Lower leg skin (tissue), 3 donors: ENCODE results near the gene ZNF19.

Experiments
- POLR2A ChIP-seq, 2 donors: fragments of 450-650 bp; IDR thresholded peaks; one replicate each; pipeline ENCODE4 v1.6.1; 2016 to 2017; ENCODE audit warnings: antibody characterized with exemption in 2 of 2, mild to moderate bottlenecking in 1 of 2, moderate library complexity in 1 of 2
- TF ChIP-seq, protein P1 (sequence below), 3 donors: fragments of 450-650 bp; IDR thresholded peaks; one replicate each; pipeline ENCODE4 v1.5.1; 2016; ENCODE audit warnings: antibody characterized with exemption in 3 of 3, mild to moderate bottlenecking in 3 of 3, moderate library complexity in 2 of 3

DNA sequence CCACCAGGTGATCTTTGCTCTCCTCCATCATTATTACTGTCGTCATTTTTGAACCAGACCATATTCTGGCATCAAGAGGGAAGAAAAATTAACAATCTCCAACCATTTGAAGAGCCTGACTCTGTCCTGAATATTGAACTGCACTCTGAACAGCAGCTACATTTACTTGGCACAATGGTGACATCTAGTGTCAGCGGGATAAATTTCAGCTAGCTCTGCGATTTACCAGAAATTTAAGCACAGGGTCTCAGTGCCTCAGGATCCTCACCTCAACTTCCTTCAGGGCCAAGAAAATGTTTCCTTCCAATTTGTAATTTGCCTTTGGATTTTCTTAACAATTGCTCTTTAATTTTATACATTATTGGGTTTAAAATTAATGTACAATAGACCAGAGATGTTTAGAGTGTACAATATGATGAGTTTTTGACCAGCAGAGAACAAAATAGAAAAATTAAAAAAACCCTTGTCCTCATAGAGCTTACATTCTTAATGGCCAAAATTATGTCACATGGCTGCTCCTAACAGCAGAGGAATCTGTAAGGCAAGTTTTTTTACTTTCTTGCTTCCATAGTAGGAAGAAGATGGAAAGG, 10.7 kb upstream of the ZNF19 start:
- TF ChIP-seq, protein P1, sequence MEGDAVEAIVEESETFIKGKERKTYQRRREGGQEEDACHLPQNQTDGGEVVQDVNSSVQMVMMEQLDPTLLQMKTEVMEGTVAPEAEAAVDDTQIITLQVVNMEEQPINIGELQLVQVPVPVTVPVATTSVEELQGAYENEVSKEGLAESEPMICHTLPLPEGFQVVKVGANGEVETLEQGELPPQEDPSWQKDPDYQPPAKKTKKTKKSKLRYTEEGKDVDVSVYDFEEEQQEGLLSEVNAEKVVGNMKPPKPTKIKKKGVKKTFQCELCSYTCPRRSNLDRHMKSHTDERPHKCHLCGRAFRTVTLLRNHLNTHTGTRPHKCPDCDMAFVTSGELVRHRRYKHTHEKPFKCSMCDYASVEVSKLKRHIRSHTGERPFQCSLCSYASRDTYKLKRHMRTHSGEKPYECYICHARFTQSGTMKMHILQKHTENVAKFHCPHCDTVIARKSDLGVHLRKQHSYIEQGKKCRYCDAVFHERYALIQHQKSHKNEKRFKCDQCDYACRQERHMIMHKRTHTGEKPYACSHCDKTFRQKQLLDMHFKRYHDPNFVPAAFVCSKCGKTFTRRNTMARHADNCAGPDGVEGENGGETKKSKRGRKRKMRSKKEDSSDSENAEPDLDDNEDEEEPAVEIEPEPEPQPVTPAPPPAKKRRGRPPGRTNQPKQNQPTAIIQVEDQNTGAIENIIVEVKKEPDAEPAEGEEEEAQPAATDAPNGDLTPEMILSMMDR (IDR thresholded peaks at IDR 0.05): no peak
- TF ChIP-seq POLR2A (IDR thresholded peaks at IDR 0.05): no peak
